ENCODE data around the gene FH.

Gene FH

GRCh38 chr1:241456743-241457142 lies 62.8 kb downstream of the FH start:
- no peak for DNase-seq

GRCh38 chr1:241453732-241454131 lies 65.8 kb downstream of the FH start:
- DNase-seq = no peak

DNA sequence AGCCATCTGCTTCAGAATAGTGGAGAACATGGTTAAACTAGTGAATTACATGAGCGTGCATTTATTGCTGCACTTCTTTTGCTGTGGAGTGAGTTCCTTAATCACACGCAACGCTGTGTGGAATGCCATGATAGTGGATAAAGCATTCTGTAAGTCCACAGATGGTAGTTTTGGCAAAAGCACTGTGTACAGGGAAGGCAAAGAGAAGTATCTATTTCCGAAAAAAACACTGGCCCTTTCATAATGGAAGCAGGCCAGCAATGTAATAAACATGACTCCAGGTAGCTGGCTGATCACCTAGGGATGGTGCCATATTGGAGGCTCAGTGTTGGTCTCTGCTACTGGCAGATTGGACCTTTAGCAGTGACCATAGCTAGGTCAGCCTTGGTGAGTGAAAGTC lies 67.6 kb downstream of the FH start:
- no peak for DNase-seq

All from hematopoietic multipotent progenitor cell treated with erythropoietin and hydrocortisone succinate and interleukin-3 and kit ligand, for 8 days (in vitro differentiated cells).